Activated CD8-positive, alpha-beta memory T cell treated with anti-CD3 and anti-CD28 coated beads for 24 hours (primary cell): Measurements from ENCODE around the gene GJB6.
A peak's percentile ranks its signal among the peaks of the same experiment; 100 is the strongest.

Experiments
- DNase-seq: peaks from one replicate; pipeline ENCODE4 v3.0.0-alpha.2; 2020

Gene GJB6

GRCh38 chr13:20185366-20186056 lies 46.6 kb downstream of the GJB6 start:
- no peak for DNase-seq

GRCh38 chr13:20182231-20182846 lies 49.8 kb downstream of the GJB6 start:
- DNase-seq = peak; percentile 70

GRCh38 chr13:20181188-20181587 lies 50.9 kb downstream of the GJB6 start:
- no peak for DNase-seq

GRCh38 chr13:20178156-20178555 lies 54.0 kb downstream of the GJB6 start:
- no peak for DNase-seq

GRCh38 chr13:20177049-20177831 lies 54.9 kb downstream of the GJB6 start:
- DNase-seq = no peak

GRCh38 chr13:20175907-20176652 lies 56.0 kb downstream of the GJB6 start:
- DNase-seq = no peak

GRCh38 chr13:20175406-20175794 lies 56.7 kb downstream of the GJB6 start:
- DNase-seq = no peak

- DNase-seq = peak; percentile 83
Measured at GRCh38 chr13:20174656-20175405, 57.3 kb downstream of the GJB6 start.

- DNase-seq = no peak
Measured at GRCh38 chr13:20173116-20173746, 58.9 kb downstream of the GJB6 start.
